Lower lobe of right lung (tissue), 2 donors: ENCODE measurements around the gene HEATR5A. TPM values are rescaled to one million over a fixed set of nuclear protein-coding genes. Genes with fewer than 3 reads are reported as not detected.
A peak's percentile ranks its signal among the peaks of the same experiment; 100 is the strongest.
"Not testable (repeated sequence)": the region's sequence is repeated elsewhere in the genome, so short reads cannot be mapped to it uniquely, and the experiment has no call there.

Source experiments
- ATAC-seq, 2 donors: fragments of 200-7000 bp; cut with Tn5 transposase; one replicate each; pipeline ENCODE4 v1.9.1; 2020 to 2022; ENCODE audit warnings: mild to moderate bottlenecking in 2 of 2, moderate library complexity in 2 of 2
- DNase-seq: peaks from one replicate; pipeline ENCODE4 v3.0.0-alpha.2; 2020
- H3K27ac ChIP-seq: fragments of 200-600 bp; one replicate; pipeline ENCODE4 v1.8.0; 2022
- H3K27me3 ChIP-seq: fragments of 200-600 bp; one replicate; pipeline ENCODE4 v1.8.0; 2022; ENCODE audit warnings: low read depth
- H3K36me3 ChIP-seq: fragments of 200-600 bp; one replicate; pipeline ENCODE4 v1.8.0; 2022; ENCODE audit warnings: mild to moderate bottlenecking
- H3K4me1 ChIP-seq: fragments of 200-600 bp; one replicate; pipeline ENCODE4 v1.8.0; 2022
- H3K4me3 ChIP-seq: fragments of 200-600 bp; one replicate; pipeline ENCODE4 v1.8.0; 2022; ENCODE audit warnings: mild to moderate bottlenecking
- H3K9me3 ChIP-seq: fragments of 200-600 bp; one replicate; pipeline ENCODE4 v1.8.0; 2022
- intact Hi-C: fragments of 100-400 bp; cut with DNase I; formaldehyde crosslinking; loops from one replicate; pipeline ENCODE4 v1.11.0; 2022
- total RNA-seq: library from RNA; stranded (reverse); fragmentation: NEBNext Ultra II Directional; extraction: Animal tissue kit (Norgen Biotek cat#: 25700); gene quantifications from one replicate; pipeline ENCODE4 v1.2.1, GENCODE V29; 2021
- TF ChIP-seq, protein P1 (sequence below): fragments of 200-600 bp; IDR thresholded peaks from one replicate; pipeline ENCODE4 v1.8.0; 2022; ENCODE audit warnings: antibody characterized with exemption, mild to moderate bottlenecking
- donor health status: DM: no; HTN: yes; CAD: no; lungs with severe emphysema.

The HEATR5A gene
- total RNA-seq, 1 donor from 2014 or later, result 41.6 TPM

DNA sequence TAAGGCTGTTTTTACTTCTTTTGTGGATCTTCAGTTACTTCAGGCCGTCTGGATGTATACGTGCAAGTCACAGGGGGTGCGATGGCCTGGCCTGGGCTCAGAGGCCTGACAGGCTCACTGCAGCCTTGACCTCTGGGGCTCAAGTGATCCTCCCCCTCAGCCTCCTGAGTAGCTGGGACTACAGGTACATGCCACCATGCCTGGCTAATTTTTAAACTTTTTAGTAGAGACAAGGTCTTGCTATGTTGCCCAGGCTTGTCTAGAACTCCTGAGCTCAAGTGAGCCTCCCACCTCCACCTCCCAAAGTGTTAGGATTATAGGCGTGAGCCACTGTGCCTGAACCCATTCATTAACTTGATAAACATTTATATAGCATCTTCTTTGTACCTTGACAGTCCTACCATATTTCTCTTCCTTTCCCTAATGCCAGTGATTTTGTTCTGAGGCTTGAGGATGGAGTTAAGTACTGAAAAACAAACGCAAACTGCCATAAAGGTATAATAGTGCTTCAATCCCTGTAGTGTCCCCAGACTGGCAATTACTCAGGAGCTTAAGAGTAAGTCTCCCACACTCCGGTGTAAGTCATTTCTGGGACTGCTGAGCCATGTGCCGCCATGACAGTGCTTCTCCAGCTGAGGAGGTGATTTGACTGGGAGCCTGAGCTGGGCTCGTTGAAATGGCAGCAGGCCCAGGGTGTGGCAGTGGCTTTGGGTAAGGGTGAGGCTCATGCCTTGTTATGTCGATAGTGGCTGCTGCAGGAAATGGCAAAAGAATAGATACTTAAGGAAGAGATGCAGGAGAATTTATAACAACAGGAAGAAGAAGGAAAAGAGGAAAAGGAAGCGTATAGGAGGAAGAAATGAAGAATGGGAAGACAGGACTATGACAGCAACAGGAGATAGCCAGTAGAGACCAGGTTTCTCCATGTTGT is 169.1 kb downstream of the HEATR5A start:
- no peaks in the 10 kb centered on the region for H3K27me3 ChIP-seq
- intact Hi-C loops, result no loop called here
- TF ChIP-seq, protein P1, sequence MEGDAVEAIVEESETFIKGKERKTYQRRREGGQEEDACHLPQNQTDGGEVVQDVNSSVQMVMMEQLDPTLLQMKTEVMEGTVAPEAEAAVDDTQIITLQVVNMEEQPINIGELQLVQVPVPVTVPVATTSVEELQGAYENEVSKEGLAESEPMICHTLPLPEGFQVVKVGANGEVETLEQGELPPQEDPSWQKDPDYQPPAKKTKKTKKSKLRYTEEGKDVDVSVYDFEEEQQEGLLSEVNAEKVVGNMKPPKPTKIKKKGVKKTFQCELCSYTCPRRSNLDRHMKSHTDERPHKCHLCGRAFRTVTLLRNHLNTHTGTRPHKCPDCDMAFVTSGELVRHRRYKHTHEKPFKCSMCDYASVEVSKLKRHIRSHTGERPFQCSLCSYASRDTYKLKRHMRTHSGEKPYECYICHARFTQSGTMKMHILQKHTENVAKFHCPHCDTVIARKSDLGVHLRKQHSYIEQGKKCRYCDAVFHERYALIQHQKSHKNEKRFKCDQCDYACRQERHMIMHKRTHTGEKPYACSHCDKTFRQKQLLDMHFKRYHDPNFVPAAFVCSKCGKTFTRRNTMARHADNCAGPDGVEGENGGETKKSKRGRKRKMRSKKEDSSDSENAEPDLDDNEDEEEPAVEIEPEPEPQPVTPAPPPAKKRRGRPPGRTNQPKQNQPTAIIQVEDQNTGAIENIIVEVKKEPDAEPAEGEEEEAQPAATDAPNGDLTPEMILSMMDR, result no peak
- DNase-seq (no peak), ATAC-seq (no peak)
- no peak overlapping the region for H3K4me3 ChIP-seq
- H3K27ac ChIP-seq, result no peak overlapping the region
- no peaks in the 10 kb centered on the region for H3K36me3 ChIP-seq
- no peaks in the 10 kb centered on the region for H3K4me1 ChIP-seq
- H3K9me3 ChIP-seq, result no peaks in the 10 kb centered on the region

DNA sequence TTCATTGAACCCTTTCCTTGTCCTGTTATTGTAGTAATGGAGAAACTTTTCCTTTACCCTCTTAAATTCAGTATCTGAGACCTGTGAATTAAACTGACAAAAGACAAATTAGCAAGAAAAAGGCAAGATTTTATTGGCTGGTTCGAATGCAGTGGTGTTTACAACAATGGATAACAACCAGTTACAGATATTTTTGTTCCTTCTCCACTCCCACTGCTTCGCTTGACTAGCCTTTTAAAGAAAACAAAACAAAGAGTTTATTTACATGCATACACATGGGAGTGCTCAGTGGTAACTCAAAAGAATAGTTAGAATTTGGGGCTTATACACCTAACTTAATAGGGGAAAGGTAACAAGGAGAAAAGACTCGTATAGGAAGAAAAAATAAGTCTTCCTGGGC is 175.7 kb downstream of the HEATR5A start:
- no peak overlapping the region for H3K27ac ChIP-seq

DNA sequence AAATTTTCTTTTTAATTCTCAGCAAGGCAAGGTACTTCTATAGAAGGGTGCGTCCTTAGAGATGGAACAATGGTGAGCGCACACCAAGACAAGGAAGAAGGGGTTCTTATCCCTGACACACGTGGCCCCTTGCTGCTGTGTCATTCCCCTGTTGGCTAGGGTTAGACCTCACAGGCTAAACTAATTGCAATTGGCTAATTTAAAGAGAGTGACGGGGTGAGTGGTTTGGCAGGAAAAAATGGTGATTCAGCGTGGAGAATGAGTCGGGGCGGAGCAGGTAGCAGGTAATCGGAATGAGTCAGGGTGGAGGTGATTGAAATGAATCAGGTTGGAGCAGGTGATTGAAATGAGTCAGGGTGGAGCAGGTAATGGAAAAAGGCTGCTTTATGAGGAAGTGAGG is 176.5 kb downstream of the HEATR5A start:
- Histone ChIP-seq H3K4me1 (no peaks in the 10 kb centered on the region), H3K27ac (no peak overlapping the region), H3K9me3 (no peaks in the 10 kb centered on the region), H3K36me3 (no peaks in the 10 kb centered on the region), H3K27me3 (no peaks in the 10 kb centered on the region), H3K4me3 (no peak overlapping the region)
- intact Hi-C loops, result no loop called here
- DNase-seq (no peak), ATAC-seq (peak; percentile 42 to 47)
- TF ChIP-seq, protein P1, result no peak

More for the DNA sequence above, 175.7 kb downstream of the HEATR5A start:
- Histone ChIP-seq H3K27me3 (no peaks in the 10 kb centered on the region), H3K4me1 (no peaks in the 10 kb centered on the region), H3K4me3 (no peak overlapping the region), H3K9me3 (no peaks in the 10 kb centered on the region), H3K36me3 (no peaks in the 10 kb centered on the region)
- DNase-seq (no peak), ATAC-seq (no peak)
- intact Hi-C loops, result no loop called here
- TF ChIP-seq, protein P1, result no peak

DNA sequence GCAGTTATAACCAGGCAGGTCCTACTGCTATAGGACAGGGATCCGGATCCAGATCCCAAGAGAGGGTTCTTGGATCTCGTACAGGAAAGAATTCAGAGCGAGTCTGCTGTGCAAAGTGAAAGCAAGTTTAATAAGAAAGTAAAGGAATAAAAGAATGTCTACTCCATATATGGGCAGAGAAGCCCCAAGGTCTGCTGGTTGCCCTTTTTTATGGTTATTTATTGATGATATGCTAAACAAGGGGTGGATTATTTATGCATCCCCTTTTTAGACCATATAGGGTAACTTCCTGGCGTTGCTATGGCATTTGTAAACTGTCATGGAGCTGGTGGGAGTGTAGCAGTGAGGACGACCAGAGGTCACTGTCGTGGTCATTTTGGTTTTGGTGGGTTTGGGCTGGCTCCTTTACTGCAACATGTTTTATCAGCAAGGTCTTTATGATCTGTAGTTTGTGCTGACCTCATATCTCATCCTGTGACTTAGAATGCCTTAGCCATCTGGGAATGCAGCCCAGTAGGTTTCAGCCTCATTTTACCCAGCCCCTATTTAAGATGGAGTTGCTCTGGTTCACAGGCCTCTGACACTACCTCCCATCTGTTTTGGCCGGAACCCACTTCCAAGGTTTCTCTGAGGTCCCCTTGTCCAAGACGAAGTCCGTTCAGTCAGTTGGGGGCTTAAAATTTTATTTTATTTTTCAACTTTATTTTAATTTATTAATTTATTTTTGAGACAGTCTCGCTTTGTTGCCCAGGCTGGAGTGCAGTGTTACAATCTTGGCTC is 178.0 kb downstream of the HEATR5A start:
- ATAC-seq, H3K4me1 ChIP-seq, DNase-seq: not testable (repeated sequence)

More for the DNA sequence above, 178.0 kb downstream of the HEATR5A start:
- H3K27me3 ChIP-seq, intact Hi-C loops, H3K9me3 ChIP-seq, H3K36me3 ChIP-seq: not testable (repeated sequence)
- peak overlapping the region; percentile 32 for H3K27ac ChIP-seq
- peak overlapping the region; percentile 12 for H3K4me3 ChIP-seq

Other genes with a start within 250 kb of the HEATR5A start
- 166 TPM for gene HECTD1, start 212.8 kb downstream of the HEATR5A start, total RNA-seq
- gene DTD2, start 37.0 kb upstream of the HEATR5A start, total RNA-seq, result 13.4 TPM
- gene GPR33, start 67.5 kb upstream of the HEATR5A start, total RNA-seq, result not detected
- 8.6 TPM for gene NUBPL, start 140.9 kb upstream of the HEATR5A start, total RNA-seq